Stimulated activated CD8-positive, alpha-beta memory T cell treated with anti-CD3 and anti-CD28 coated beads, Interleukin-7, amount 100 ng/mL, for 1 hour (primary cell): Measurements from ENCODE around the gene NFE2L1.

ENCODE experiments used
- DNase-seq, 2 donors: peaks; one replicate each; pipeline ENCODE4 v3.0.0-alpha.2; 2020; ENCODE audit warnings: low read depth in 2 of 2

Gene NFE2L1

DNA sequence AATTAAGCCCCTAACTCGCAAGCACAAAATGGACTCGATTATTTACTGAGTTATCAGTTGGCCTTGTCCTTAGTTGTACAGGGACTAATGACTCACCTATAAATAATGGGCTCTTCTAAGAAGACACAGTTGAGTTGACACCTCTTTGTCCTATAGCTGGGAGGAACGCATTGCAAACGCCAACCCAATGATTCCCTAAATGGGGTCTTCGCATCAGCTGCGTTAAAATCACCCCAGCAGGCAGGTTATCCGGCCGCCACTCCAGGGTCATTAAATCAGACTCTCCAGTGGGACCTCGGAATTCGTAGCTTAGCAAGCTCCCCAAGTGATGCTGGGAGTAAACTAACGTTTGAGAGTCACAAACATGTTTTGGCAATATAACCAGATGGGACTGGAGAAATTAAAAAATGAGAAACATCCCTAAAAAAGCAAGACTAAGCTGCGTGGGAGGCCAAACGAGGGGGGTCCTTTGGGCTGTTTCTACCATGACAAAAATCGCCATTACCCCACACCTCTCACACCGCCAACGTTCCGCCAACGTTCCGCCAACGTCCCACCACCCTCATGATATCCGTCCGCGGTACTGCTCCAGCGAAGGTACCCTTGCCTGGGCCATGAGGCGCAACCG lies 932 bp upstream of the NFE2L1 start:
- DNase-seq, result no peak

DNA sequence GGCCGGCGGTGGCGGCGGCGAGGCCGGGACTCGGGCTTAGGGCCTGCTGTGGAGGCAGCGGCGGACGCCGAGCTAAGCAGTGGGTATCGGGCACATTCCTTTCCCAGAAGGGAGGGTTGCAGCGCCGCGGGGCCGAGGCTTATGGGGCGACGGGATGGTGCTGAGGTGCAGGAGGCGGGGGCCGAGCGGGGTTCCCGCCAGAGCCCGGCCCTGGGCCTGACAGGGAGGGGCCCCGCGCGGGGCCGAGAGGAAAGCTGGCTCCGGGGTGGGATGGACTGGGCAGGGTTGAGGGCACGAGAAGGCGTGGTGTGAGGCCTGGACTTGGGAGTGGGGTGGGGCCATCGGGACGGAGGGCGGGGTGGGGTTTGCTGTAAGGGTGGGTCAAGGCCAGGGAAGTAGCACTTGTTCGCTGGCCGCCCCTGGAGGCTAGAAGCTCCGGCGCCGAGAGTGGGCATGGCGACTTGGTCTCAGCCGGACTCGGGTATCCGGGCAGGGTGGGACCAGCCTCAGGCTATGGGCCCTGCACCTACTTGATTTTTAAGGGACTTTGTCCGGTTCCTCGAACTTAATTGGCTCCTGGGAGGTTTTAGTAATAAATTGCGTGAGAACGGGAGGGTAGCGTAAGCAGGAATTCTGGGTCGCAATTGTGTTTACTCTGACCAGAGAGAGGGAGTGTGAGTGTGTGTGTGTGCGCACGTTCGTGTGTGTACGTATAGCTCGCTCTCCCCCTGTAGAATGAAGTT lies 396 bp downstream of the NFE2L1 start:
- DNase-seq, result no peak

DNA sequence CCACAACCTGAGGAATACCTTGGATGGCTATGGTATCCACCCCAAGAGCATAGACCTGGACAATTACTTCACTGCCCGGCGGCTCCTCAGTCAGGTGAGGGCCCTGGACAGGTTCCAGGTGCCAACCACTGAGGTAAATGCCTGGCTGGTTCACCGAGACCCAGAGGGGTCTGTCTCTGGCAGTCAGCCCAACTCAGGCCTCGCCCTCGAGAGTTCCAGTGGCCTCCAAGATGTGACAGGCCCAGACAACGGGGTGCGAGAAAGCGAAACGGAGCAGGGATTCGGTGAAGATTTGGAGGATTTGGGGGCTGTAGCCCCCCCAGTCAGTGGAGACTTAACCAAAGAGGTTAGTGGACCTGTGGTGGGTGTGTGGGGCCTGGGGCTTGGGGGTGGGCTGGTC lies 3.1 kb downstream of the NFE2L1 start:
- no peak for DNase-seq

DNA sequence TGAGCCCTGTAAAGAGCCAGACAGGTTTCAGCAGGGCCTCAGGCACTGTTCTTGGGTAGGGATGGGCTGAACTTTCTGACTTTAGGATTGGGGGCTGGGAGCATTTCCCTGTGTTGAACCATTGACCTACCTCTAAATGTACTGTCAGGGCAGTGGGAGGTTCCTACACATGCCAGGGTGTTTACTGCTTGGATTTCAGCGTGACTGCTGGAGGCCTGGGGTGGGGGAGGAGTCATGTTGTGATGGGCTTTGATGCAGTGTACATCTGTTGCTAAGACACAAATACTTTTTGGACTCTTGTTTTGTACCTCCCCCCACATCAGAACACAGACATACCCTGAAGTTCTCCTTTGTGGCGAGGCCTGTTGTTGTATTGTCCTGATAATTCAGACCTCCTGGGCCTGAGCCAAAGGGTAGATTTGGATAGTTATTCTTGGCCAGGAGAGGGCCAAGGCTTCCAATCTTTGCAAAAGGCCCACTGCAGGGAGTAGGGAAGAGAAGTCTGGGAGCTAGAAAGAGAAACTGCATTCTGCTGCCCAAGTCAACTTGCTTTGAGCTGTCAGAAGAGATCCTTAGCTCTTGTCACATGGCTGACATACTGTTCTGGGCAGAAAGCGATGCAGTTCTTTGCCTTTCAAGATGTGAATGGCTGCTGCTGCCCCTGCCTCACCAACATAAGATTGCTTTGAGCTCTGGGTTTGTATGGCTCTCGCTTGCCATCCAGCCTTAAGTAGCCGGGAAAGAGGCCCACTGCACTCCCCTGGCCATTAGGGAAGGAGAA lies 3.7 kb downstream of the NFE2L1 start:
- no peak for DNase-seq

DNA sequence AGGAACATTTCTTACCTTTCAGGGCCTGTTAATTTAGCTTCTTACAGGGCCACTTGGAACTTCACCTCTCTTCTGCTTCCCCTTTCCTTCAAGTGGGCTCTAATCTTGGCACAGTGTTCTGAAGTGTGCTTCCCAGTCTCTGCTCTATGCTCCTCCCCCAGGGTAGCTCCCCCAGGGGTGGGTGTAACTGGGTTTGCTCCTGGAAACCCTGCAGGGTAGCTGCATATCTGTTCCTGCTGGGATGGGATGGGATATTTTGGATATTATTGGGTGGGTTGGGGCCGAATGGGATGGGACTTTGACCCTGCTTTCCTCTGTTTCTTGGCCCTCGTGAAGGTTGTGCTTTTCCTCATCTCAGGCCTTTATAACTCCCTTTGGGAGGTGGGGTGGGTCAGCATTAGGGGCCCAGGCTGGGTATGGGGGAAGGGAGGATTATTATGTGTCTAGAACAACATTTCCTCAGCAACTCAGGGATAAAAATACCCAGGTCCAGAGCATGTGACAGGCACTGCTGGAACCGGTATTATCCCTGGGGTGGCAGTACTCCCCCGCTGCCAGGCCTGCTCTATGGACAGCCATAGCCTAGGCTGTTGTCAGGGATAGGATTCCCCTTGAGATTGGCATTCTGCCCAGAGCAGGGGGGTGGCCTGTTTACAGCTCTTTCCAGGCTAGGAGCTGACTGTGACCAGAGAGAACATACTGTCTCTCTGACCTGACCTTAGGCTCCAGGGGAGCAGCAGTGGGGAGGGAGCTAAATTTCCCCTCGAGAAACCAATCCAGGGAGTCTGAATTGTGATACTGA lies 5.0 kb downstream of the NFE2L1 start:
- no peak for DNase-seq

DNA sequence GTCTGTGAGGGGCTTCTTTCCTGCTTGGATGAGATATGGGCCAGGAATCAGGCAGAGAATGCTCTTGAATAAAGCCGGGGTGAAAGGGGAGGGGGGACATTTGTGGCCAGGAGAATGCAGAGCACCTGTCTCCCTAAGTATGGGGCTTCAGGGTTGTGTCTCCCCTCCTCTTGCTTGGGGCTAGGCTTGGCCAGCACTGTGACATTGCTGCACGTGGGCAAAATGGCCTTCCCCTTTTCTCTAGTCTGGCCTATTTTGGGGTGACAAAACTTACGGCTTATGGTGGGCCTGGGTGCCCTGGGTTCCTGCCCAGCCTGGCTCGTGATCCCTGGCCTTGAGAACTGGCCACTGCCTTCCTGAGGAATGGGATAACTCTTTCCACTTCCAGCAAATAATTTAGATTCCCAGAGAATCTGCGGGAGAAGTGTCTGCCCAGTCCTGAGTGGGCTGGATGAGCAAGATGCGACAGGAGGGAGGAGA lies 5.6 kb downstream of the NFE2L1 start:
- DNase-seq, result no peak

DNA sequence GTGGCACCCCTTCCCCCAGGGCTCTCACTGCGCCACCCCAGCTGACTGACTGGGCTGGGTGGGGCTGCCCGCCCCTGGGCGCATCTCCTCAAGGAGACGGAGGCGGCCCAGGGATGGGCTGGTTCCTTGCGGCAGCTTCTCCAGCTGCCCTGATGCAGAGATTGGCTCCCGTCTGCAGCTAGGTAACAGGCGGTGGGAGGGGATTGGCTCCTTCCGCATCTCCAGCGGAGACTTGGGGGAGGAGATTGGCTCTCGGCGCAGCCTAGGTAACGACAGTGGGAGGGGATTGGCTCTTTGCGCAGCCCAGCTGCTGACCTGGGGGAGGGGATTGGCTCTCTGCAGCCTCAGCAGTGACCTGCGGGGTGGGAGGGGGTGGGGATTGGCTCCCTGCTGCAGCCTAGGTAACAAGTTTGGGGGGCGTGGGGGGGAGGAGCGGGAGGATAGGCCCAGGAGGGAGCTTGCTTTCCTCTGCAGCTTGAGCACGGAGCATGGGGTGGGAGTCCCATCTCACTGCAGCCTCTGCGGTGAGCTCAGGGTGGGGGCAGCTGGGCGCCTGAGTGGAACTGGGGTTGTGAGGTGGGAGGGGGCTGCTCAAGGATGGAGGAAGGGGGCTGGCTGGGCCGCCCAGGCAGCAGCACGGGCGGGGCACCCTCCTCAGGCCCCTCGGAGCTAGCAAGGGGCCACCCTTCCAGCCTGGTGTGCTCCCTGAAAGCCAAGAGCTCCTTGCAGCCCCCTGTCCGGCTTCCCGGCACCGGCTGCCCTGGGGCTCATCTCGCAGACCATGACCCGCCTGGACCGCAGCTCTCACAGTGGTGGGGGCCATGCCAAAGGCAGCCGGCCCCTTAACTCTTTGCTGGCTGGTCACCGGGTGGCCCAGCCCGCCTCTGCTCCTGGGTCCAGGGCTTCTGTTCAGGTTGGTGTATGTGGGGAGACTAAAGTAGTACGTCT lies 6.4 kb downstream of the NFE2L1 start:
- DNase-seq, result no peak

DNA sequence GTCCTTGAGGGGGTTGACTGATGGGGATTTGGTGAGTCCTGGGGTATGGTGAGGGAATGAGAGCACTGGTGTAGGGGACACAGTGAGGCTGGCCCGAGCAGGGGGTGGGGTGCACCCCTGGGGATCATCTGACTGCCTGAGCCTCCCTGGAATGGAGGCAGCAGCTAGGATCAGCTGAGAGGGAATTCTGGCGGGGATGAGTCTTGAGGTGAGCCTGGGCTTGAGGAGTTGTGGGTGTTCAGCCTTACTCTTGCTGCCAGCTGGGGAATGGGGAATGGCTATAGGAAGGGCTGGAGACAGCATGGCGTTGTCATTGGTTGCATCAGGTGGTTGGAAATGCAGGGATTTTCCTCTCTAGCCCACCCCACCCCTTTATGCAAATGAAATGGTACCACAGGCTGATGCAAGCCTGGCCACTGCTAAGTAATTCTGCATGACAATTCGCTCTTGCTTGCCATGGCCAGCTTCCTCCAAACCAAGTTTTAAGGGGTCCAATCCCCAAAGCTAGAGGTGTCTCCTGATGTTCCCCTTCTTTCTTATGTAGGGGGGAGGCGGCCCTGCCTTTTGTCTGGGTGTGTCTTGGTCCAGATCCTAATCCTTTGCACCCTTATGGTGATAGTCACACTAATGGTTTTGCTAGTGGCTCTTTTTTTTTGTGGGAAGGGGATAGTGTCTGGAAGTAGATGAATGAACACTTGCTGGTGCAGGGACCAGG lies 7.5 kb downstream of the NFE2L1 start:
- DNase-seq, result no peak

DNA sequence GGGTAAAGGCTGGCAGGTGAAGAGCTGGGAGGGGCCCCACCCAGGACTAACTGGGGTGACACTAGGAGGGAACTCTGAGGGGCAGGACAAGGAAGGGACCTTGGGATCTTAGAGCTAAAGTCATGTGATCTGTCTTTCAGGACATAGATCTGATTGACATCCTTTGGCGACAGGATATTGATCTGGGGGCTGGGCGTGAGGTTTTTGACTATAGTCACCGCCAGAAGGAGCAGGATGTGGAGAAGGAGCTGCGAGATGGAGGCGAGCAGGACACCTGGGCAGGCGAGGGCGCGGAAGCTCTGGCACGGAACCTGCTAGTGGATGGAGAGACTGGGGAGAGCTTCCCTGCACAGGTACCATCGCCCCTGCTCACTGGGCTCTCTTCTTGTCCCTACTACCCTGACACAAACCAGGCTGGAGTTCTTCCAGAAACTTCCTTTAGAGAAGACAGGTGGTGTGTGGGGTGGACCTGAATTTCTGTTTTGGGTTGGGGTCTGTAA lies 8.1 kb downstream of the NFE2L1 start:
- DNase-seq, result no peak

DNA sequence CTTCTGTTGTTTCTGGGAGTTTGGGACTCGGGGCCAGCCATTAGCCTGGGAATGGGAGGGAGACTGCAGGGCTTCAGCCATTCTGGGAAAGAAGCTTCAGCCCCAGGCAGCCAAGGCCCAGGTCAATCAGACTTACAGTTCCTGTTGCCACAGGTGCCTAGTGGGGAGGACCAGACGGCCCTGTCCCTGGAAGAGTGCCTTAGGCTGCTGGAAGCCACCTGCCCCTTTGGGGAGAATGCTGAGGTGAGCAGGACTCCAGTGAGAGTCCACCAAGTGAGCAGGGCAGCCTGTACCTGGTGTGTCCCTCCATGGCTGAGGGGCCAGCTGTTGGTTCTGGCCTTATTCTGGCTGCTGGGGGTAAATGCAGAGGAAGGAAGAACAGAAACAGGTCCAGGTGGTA lies 8.7 kb downstream of the NFE2L1 start:
- no peak for DNase-seq

DNA sequence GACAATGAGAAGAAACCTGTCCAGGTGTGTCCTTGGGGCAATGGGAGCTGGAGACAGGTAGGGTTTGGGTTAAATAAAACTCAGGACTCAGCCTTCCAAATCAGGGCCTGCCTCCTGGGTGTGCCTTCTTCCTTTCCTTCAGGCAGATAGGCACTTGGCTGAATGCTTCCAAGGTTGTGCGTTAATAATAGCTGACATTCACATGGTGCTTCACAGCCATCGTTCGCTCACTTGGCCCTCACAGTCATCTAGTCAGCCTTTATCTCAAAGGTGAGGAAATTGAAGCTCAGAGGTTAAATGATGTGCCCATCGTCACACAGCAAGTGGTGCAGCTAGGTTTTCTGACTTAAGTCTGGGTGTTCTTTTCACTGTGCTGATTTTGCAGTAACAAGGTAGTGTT lies 9.5 kb downstream of the NFE2L1 start:
- DNase-seq, result no peak

DNA sequence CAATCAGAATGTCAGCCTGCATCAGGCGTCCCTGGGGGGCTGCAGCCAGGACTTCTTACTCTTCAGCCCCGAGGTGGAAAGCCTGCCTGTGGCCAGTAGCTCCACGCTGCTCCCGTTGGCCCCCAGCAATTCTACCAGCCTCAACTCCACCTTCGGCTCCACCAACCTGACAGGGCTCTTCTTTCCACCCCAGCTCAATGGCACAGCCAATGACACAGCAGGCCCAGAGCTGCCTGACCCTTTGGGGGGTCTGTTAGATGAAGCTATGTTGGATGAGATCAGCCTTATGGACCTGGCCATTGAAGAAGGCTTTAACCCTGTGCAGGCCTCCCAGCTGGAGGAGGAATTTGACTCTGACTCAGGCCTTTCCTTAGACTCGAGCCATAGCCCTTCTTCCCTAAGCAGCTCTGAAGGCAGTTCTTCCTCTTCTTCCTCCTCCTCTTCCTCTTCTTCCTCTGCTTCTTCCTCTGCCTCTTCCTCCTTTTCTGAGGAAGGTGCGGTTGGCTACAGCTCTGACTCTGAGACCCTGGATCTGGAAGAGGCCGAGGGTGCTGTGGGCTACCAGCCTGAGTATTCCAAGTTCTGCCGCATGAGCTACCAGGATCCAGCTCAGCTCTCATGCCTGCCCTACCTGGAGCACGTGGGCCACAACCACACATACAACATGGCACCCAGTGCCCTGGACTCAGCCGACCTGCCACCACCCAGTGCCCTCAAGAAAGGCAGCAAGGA lies 10.4 kb downstream of the NFE2L1 start:
- no peak for DNase-seq

DNA sequence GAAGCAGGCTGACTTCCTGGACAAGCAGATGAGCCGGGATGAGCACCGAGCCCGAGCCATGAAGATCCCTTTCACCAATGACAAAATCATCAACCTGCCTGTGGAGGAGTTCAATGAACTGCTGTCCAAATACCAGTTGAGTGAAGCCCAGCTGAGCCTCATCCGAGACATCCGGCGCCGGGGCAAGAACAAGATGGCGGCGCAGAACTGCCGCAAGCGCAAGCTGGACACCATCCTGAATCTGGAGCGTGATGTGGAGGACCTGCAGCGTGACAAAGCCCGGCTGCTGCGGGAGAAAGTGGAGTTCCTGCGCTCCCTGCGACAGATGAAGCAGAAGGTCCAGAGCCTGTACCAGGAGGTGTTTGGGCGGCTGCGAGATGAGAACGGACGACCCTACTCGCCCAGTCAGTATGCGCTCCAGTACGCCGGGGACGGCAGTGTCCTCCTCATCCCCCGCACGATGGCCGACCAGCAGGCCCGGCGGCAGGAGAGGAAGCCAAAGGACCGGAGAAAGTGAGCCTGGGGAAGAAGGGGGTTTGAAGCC lies 11.0 kb downstream of the NFE2L1 start:
- no peak for DNase-seq

DNA sequence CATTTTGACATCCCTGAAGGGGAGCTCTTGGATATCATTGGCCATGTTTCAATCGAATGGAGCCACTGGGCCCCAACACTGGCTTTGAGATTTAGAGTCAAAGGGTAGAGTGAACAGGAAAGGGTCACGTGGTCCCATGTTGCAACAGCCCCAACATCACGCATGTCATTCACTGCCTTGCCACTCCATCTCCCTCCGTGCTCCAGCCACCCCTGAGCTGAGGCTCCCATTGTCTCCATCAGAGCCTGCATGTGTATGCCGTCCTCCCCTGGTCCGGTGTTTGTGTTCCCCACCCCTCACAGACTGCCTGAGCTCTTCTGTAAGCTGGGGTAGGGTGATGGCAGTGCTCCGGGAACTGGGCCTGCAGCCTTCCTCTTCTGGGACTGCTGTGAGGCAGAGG lies 12.1 kb downstream of the NFE2L1 start:
- DNase-seq, result no peak

DNA sequence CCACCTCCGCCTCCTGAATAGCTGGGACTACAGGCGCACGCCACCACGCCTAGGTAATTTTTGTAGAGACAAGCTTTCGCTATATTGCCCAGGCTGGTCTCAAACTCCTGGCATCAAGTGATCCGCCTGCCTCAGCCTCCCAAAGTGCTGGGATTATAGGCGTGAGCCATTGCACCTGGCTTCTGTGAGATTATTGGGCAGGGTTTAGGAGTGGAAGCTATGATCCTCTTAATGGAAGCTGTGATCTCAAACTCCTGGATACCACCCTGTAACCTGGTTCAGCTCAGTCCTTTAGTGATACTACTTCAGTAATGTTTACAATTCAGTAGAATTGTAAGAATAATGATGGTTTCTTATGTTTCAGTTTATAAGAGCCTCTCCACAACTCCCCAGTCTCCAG lies 14.1 kb downstream of the NFE2L1 start:
- no peak for DNase-seq

DNA sequence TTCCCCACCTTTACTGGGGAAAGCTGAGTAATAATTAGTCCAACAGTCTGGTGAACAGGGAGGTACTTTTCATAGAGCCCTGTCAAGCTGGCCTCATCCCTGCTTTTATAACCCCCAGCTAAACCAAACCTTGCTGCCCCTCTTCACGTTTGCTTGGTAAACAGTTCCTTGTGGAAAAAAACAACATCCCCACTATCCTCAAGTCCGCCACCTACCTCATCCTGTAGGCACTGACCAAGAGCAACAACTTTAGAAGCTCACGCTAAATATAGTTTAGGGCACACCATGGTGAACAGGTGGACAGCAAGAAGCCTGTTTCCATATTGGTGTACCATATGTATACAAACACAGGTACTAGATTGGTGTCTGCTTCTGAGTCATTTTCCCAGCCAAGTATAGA lies 16.5 kb downstream of the NFE2L1 start:
- DNase-seq, result no peak

DNA sequence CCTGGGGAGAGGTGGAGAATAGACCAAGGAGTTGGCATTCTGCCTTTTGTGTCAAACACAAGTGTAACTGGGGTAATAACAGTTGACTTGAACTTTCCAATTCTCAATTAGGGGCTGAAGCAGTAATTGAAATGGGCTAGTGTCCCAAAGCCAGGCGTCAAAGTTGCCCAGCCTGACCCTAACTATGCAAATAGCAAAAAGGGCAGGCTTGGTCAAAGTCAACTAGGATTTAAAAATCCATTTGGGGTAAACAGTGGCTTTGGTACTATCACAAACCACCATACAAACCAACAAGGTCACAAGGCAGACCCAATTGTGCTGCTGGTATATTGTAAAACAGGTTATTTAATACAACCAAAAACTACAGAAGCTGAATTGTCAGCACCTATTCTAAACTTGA lies 18.0 kb downstream of the NFE2L1 start:
- DNase-seq, result no peak

DNA sequence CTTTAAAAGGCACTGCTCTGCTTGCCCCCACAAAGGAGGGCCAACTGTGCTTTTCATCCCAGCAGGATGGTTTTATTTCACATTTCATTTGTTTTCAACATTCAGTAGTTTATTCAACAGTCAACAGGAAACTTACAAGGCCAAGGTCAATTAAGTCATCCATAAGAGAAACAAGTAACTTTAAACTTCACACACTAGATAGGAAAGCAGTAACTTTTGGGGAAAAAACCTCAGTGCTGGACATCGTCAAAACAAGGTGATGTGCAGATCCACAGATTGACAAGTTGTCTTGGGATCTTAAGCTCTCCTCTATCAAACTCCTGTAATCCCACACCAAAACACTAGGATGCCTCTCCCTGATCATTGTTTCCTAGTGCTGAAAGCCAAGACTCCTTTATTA lies 18.5 kb downstream of the NFE2L1 start:
- no peak for DNase-seq

DNA sequence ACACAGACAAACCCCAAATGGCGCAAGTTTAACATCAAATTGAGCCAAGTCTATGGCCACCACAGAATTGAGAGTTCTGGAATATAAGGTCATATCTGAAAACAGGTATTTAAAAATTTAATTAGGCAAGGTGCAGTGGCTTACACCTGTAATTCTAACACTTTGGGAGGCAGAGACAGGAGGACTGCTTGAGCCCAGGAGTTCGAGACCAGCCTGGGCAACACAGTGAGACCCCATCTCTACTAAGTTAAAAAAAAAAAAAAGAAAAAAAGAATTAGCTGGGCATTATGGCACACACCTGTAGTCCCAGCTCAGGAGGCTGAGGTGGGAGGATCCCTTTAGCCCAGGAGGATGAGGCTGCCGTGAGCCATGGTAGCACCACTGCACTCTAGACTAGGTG lies 19.1 kb downstream of the NFE2L1 start:
- no peak for DNase-seq
